Erythroblast (primary cell): ENCODE data around the gene TMPRSS7.

Source experiments
- GATA1 ChIP-seq: IDR thresholded peaks from 2 replicates; pipeline ENCODE4 v1.6.1; 2011; ENCODE audit warnings: low read depth, mild to moderate bottlenecking, control low read depth, low read length, moderate library complexity
- POLR2A ChIP-seq: IDR thresholded peaks from 2 replicates; pipeline ENCODE4 v1.6.1; 2011; ENCODE audit warnings: mild to moderate bottlenecking, low read length

DNA sequence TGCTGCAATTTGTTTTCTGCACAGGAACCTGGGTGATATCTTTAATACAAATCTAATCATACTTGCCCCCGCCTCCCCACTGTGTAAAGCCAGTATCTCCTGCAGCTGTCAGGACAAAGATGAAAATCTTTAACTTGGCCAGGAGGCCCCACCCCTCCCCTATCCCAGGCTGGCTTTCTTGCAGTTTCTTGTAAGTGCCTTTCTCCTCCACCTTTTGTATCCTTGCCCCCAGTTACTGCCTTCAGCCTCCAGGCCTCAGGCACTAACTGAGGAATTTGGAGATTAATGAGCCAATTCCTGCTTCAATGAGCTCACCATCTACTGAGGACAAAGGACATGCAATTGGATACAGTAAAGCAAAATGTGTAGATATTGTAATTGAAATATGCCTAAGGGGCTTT lies 92.0 kb downstream of the TMPRSS7 start:
- TF ChIP-seq POLR2A, result no peak
- no peak for TF ChIP-seq GATA1
